ENCODE measurements around the gene PDE4B.
A peak's percentile ranks its signal among the peaks of the same experiment; 100 is the strongest.
"Not testable (repeated sequence)": the region's sequence is repeated elsewhere in the genome, so short reads cannot be mapped to it uniquely, and the experiment has no call there.

The PDE4B gene

GRCh38 chr1:66135161-66135560 is 342.5 kb downstream of the PDE4B start:
- DNase-seq (ENCODE audit: low read depth), result no peak

GRCh38 chr1:66136423-66136822 is 343.7 kb downstream of the PDE4B start:
- not testable (repeated sequence) for DNase-seq (ENCODE audit: low read depth)

GRCh38 chr1:66137235-66137634 is 344.5 kb downstream of the PDE4B start:
- no peak for DNase-seq (ENCODE audit: low read depth)

- no peak for DNase-seq (ENCODE audit: low read depth)
These were observed 345.9 kb downstream of the PDE4B start for GRCh38 chr1:66138613-66139012.

GRCh38 chr1:66140072-66140471 is 347.4 kb downstream of the PDE4B start:
- no peak for DNase-seq (ENCODE audit: low read depth)

- no peak for DNase-seq (ENCODE audit: low read depth)
These were observed 351.0 kb downstream of the PDE4B start for GRCh38 chr1:66143651-66144050.

GRCh38 chr1:66147226-66147835 is 354.6 kb downstream of the PDE4B start:
- DNase-seq (ENCODE audit: low read depth), result no peak

GRCh38 chr1:66152034-66152433 is 359.3 kb downstream of the PDE4B start:
- no peak for DNase-seq (ENCODE audit: low read depth)

- no peak for DNase-seq (ENCODE audit: low read depth)
These were observed 361.7 kb downstream of the PDE4B start for GRCh38 chr1:66154394-66154793.

- DNase-seq (ENCODE audit: low read depth), result no peak
These were observed 363.4 kb downstream of the PDE4B start for GRCh38 chr1:66156144-66156543.

- DNase-seq (ENCODE audit: low read depth), result no peak
These were observed 367.1 kb downstream of the PDE4B start for GRCh38 chr1:66159800-66160199.

GRCh38 chr1:66160719-66161118 is 368.0 kb downstream of the PDE4B start:
- no peak for DNase-seq (ENCODE audit: low read depth)

- DNase-seq (ENCODE audit: low read depth), result no peak
These were observed 374.1 kb downstream of the PDE4B start for GRCh38 chr1:66166753-66167152.

GRCh38 chr1:66167267-66167666 is 374.6 kb downstream of the PDE4B start:
- no peak for DNase-seq (ENCODE audit: low read depth)

- peak; percentile 47 for DNase-seq (ENCODE audit: low read depth)
These were observed 375.8 kb downstream of the PDE4B start for GRCh38 chr1:66168467-66168887.

GRCh38 chr1:66168948-66169671 is 376.4 kb downstream of the PDE4B start:
- DNase-seq (ENCODE audit: low read depth), result no peak

- DNase-seq (ENCODE audit: low read depth), result no peak
These were observed 379.6 kb downstream of the PDE4B start for GRCh38 chr1:66172272-66172671.

- DNase-seq (ENCODE audit: low read depth), result no peak
These were observed 382.4 kb downstream of the PDE4B start for GRCh38 chr1:66175098-66175497.

GRCh38 chr1:66175581-66175980 is 382.9 kb downstream of the PDE4B start:
- no peak for DNase-seq (ENCODE audit: low read depth)

GRCh38 chr1:66176012-66176715 is 383.5 kb downstream of the PDE4B start:
- DNase-seq (ENCODE audit: low read depth), result peak; percentile 86

GRCh38 chr1:66176832-66177231 is 384.1 kb downstream of the PDE4B start:
- DNase-seq (ENCODE audit: low read depth), result no peak

- DNase-seq (ENCODE audit: low read depth), result no peak
These were observed 384.8 kb downstream of the PDE4B start for GRCh38 chr1:66177510-66177909.

GRCh38 chr1:66182026-66182425 is 389.3 kb downstream of the PDE4B start:
- no peak for DNase-seq (ENCODE audit: low read depth)
